Metanephros (tissue), 1 donor: ENCODE measurements around the gene PRKACG. TPM values are rescaled to one million over a fixed set of nuclear protein-coding genes. Genes with fewer than 3 reads are reported as not detected.

ENCODE experiments used
- total RNA-seq: library from RNA; depleted of rRNA; stranded (reverse); fragments of >200 nt; gene quantifications from one replicate; pipeline ENCODE4 v1.2.3, GENCODE V29; 2014

PRKACG gene
- not detected for total RNA-seq

GRCh38 chr9:69014013-69014412, at the start of gene PRKACG:
Gene PRKACG, minus strand, starts transcription at chr9:69014113. Its CDS starts 21 bp downstream, at chr9:69014092.

GRCh38 chr9:69035438-69036308, 21.8 kb upstream of the PRKACG start, which contains the start of gene FXN:
Gene FXN, plus strand, starts transcription at chr9:69035752. Its CDS starts 31 bp downstream, at chr9:69035783.

Other genes with a start within 250 kb of the PRKACG start
- 6.8 TPM for gene FXN, start 21.6 kb upstream of the PRKACG start, total RNA-seq
- 76.6 TPM for gene TJP2, start 160.2 kb upstream of the PRKACG start, total RNA-seq